Tibial nerve (tissue), 4 donors: ENCODE measurements around the gene SNAPC4. TPM values are rescaled to one million over a fixed set of nuclear protein-coding genes. Genes with fewer than 3 reads are reported as not detected.
A peak's percentile ranks its signal among the peaks of the same experiment; 100 is the strongest.

Experiments used
- DNase-seq, 2 donors: peaks; one replicate each; pipeline ENCODE4 v3.0.0-alpha.2; 2019; ENCODE audit warnings: low spot score in 2 of 2
- H3K27ac ChIP-seq, 4 donors: fragments of 200-600 bp; sonication (generic) in 3 of 4; one replicate each; pipeline ENCODE4 v1.5.1; 2017 to 2019; ENCODE audit warnings: mild to moderate bottlenecking in 1 of 4
- H3K27me3 ChIP-seq, 2 donors: fragments of 200-600 bp; sonication (generic) in 1 of 2; one replicate each; pipeline versions ENCODE4 v1.5.1 to v1.6.0; 2017 to 2019
- H3K36me3 ChIP-seq, 3 donors: fragments of 200-600 bp; sonication (generic); one replicate each; pipeline ENCODE4 v1.5.1; 2018 to 2019
- H3K4me1 ChIP-seq, 4 donors: fragments of 200-600 bp; sonication (generic) in 3 of 4; one replicate each; pipeline ENCODE4 v1.5.1; 2017 to 2019
- H3K4me3 ChIP-seq, 4 donors: fragments of 200-600 bp; sonication (generic) in 3 of 4; one replicate each; pipeline ENCODE4 v1.5.1; 2017 to 2019; ENCODE audit warnings: mild to moderate bottlenecking in 1 of 4, moderate library complexity in 1 of 4
- H3K9me3 ChIP-seq, 4 donors: fragments of 200-600 bp; sonication (generic) in 3 of 4; one replicate each; pipeline ENCODE4 v1.5.1; 2017 to 2019
- EP300 ChIP-seq, 2 donors: sonication (generic); formaldehyde crosslinking; IDR thresholded peaks; one replicate each; pipeline ENCODE4 v1.6.1; 2017; ENCODE audit warnings: antibody characterized with exemption in 2 of 2, mild to moderate bottlenecking in 1 of 2
- POLR2A ChIP-seq, 2 donors: fragments of 450-650 bp; IDR thresholded peaks; one replicate each; pipeline ENCODE4 v1.6.1; 2017; ENCODE audit warnings: antibody characterized with exemption in 2 of 2, mild to moderate bottlenecking in 2 of 2, moderate library complexity in 2 of 2
- WGBS, 2 donors: methylation state at CpG; one replicate each; pipeline ENCODE4 v1.1.5; 2018; 5-methylcytosine and 5-hydroxymethylcytosine counted together
- total RNA-seq, 4 donors: library from RNA; depleted of rRNA; stranded (reverse); fragments of >200 nt; gene quantifications; one replicate each; pipeline ENCODE4 v1.1.0, GENCODE V29; 2016
- TF ChIP-seq, protein P1 (sequence below), 5 experiments: fragments of 200-600 bp in 3 of 5; fragments of 450-650 bp in 2 of 5; sonication (generic) in 3 of 5; IDR thresholded peaks; one replicate each; pipeline ENCODE4 v1.5.1; 2016 to 2019; ENCODE audit warnings: antibody characterized with exemption in 5 of 5, mild to moderate bottlenecking in 3 of 5, moderate library complexity in 2 of 5

The SNAPC4 gene
- total RNA-seq, 4 donors from 2014 or later: 7.0 to 21.0 (median 9.5) TPM

DNA sequence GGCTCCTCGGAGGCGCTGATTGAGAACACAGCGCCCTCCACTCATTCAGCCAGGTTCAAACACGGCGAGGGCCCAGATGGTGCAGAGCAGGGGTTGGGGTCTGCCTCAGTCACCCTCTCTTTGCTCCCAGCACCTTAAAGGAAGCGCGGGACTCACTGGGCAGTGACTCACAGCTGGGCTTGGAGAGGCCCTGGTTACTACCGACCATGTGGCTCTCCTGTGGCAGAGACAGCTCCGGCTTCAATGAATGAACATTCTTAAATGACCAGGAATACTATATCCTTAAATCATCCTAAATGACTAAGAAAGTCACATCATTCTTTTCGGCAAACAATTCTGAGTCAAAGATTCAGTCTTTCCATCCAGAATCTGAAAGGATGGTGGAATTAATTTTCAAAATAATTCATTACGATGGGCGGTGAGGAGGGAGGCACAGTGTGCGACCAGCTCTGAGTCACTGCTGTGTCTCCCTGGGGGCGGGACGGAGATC, 41.3 kb upstream of the SNAPC4 start:
- 84 to 93% methylated on average over 15 of the region's 15 CpGs for WGBS, 2 donors
- Histone ChIP-seq H3K36me3 (peaks cover 0 to 63% (median 5%) of the 10 kb centered on the region in 3 donors), H3K27ac (no peak overlapping the region), H3K27me3 (no peaks in the 10 kb centered on the region), H3K9me3 (no peaks in the 10 kb centered on the region), H3K4me3 (no peak overlapping the region), H3K4me1 (peaks cover 0 to 35% (median 21%) of the 10 kb centered on the region in 4 donors)
- TF ChIP-seq, protein P1, sequence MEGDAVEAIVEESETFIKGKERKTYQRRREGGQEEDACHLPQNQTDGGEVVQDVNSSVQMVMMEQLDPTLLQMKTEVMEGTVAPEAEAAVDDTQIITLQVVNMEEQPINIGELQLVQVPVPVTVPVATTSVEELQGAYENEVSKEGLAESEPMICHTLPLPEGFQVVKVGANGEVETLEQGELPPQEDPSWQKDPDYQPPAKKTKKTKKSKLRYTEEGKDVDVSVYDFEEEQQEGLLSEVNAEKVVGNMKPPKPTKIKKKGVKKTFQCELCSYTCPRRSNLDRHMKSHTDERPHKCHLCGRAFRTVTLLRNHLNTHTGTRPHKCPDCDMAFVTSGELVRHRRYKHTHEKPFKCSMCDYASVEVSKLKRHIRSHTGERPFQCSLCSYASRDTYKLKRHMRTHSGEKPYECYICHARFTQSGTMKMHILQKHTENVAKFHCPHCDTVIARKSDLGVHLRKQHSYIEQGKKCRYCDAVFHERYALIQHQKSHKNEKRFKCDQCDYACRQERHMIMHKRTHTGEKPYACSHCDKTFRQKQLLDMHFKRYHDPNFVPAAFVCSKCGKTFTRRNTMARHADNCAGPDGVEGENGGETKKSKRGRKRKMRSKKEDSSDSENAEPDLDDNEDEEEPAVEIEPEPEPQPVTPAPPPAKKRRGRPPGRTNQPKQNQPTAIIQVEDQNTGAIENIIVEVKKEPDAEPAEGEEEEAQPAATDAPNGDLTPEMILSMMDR (IDR thresholded peaks at IDR 0.05): no peak
- TF ChIP-seq EP300 (IDR thresholded peaks at IDR 0.05) (no peak), POLR2A (IDR thresholded peaks at IDR 0.05) (no peak)
- DNase-seq: no peak

GRCh38 chr9:136439481-136440408, 39.8 kb upstream of the SNAPC4 start, which contains the start of gene INPP5E:
INPP5E (minus strand) TSS chr9:136439845; CDS start chr9:136439419, 426 bp downstream.
- Histone ChIP-seq H3K27ac (peak within 1 kb of the TSS; percentile 44 to 87 (median 84)), H3K4me1 (peaks cover 0 to 41% (median 21%) of the 10 kb centered on the region in 4 donors), H3K36me3 (peaks cover 0 to 61% (median 0%) of the 10 kb centered on the region in 3 donors), H3K27me3 (no peaks in the 10 kb centered on the region), H3K9me3 (no peaks in the 10 kb centered on the region), H3K4me3 (peak within 1 kb of the TSS; percentile 69 to 86 (median 82))
- DNase-seq: peak; percentile 38 to 57
- TF ChIP-seq POLR2A (IDR thresholded peaks at IDR 0.05) (peak in 1 of 2 donors; percentile 37), EP300 (IDR thresholded peaks at IDR 0.05) (peak in 1 of 2 donors; percentile 41)
- TF ChIP-seq, protein P1 (IDR thresholded peaks at IDR 0.05): peak; percentile 56 to 99 (median 88)
- 10 to 32% methylated on average over 13 to 55 of the region's 90 CpGs for WGBS, 2 donors

DNA sequence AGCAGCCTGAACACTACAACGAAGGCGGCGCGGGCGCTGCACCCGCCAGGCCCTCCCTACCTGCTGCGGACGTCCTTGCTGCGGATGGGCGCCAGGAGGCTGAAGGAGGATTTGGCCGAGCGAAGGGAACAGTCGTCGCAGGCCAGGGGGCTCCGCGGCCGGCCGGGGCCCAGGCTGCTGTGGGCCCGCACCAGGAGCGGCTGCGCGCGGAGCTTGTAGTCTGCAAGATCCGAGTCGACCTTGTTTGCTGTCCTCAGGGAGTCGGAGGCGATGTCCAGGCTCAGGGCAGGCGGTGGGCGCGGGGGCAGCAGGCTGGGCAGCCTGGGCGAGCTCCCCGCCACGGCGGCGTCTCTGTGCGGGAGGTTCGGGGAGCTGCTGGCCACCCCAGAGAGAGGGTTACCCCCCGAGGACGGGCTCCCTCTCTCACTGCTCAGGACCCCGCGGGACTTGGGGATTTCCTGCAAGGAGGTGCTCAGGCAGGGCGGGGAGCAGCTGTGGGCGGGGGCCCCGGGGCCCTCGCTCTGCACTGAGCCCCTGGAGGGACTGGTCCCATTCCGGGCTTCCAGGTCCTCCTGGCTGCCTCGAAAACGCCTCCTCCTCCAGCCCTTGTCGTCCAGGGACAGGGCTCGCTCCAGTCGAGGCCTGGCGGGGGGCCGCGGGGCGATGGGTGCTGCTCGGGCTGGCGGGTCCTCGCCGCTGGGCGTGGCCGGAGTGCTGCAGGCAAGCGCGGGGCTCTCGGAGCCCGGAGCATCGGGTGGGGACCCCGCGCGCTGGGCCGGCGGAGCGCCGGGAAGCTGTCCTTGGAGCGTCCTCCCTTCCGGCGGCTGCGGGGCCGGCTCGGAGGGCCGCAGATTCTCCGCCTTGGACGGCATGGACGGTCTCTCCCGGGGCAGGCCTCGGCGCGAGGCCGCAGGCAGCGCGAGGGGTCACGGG, 38.8 kb upstream of the SNAPC4 start:
- Histone ChIP-seq H3K27ac (peak overlapping the region; percentile 44 to 87 (median 84)), H3K27me3 (no peaks in the 10 kb centered on the region), H3K4me1 (peaks cover 0 to 43% (median 21%) of the 10 kb centered on the region in 4 donors), H3K36me3 (peaks cover 0 to 61% (median 0%) of the 10 kb centered on the region in 3 donors), H3K9me3 (no peaks in the 10 kb centered on the region), H3K4me3 (peak overlapping the region; percentile 69 to 86 (median 82))
- no peak for DNase-seq
- 0% methylated on average over 20 to 29 of the region's 91 CpGs for WGBS, 2 donors
- no peak for TF ChIP-seq EP300 (IDR thresholded peaks at IDR 0.05)
- TF ChIP-seq, protein P1 (IDR thresholded peaks at IDR 0.05): no peak
- TF ChIP-seq POLR2A (IDR thresholded peaks at IDR 0.05): no peak

- Histone ChIP-seq H3K36me3 (peaks cover 0 to 61% (median 0%) of the 10 kb centered on the region in 3 donors), H3K9me3 (no peaks in the 10 kb centered on the region), H3K27me3 (no peaks in the 10 kb centered on the region), H3K4me3 (peak overlapping the region; percentile 69 to 86 (median 82)), H3K4me1 (peaks cover 0 to 43% (median 21%) of the 10 kb centered on the region in 4 donors), H3K27ac (peak overlapping the region in 3 of 4 donors; percentile 44 to 87 (median 87))
- TF ChIP-seq EP300 (IDR thresholded peaks at IDR 0.05) (no peak), POLR2A (IDR thresholded peaks at IDR 0.05) (no peak)
- TF ChIP-seq, protein P1 (IDR thresholded peaks at IDR 0.05): no peak
- no peak for DNase-seq
- 44 to 54% methylated on average over 30 to 37 of the region's 37 CpGs for WGBS, 2 donors
Observed at GRCh38 chr9:136437839-136438547, 38.0 kb upstream of the SNAPC4 start.
